AG04450 (cell line): ENCODE data around the gene ZC3H12D. TPM values are rescaled to one million over a fixed set of nuclear protein-coding genes. Genes with fewer than 3 reads are reported as not detected.

Experiments
- CTCF ChIA-PET: fragments of 300-600, 350-600 bp; formaldehyde crosslinking; extraction: SDS; loops from one replicate; lab custom pipeline; 2022; ENCODE audit warnings: antibody characterized with exemption, inconsistent platforms; lab: Charles Lee
- POLR2A ChIA-PET: fragments of 350-600 bp; formaldehyde crosslinking; extraction: SDS; loops from one replicate; lab custom pipeline; 2021; ENCODE audit warnings: antibody characterized with exemption, inconsistent platforms; lab: Yijun Ruan, JAX
- DNase-seq: peaks from one replicate; pipeline ENCODE4 v3.0.0-alpha.2; 2011; ENCODE audit warnings: low read depth, low spot score
- H3K27ac ChIP-seq: one replicate; pipeline ENCODE4 v1.5.1; 2012; ENCODE audit warnings: low read depth, low read length, control low read depth
- H3K27me3 ChIP-seq: one replicate; pipeline ENCODE4 v1.6.0; 2012; ENCODE audit warnings: low read length; ENCODE audit not compliant: control insufficient read depth, insufficient read depth
- H3K4me3 ChIP-seq: 2 replicates; pipeline ENCODE4 v1.5.1; 2011; ENCODE audit warnings: mild to moderate bottlenecking, low read depth, low read length, control low read depth
- H3K9me3 ChIP-seq: 2 replicates; pipeline ENCODE4 v1.5.1; 2012; ENCODE audit warnings: low read length; ENCODE audit not compliant: control insufficient read depth, insufficient read depth
- polyA plus RNA-seq: library from polyadenylated mRNA; depleted of rRNA; stranded (reverse); fragments of >200 nt; gene quantifications from 2 replicates; pipeline ENCODE4 v1.2.3, GENCODE V29; 2011
- TF ChIP-seq, protein P1 (sequence below): IDR thresholded peaks from 2 replicates; pipeline ENCODE4 v1.5.1; 2011; ENCODE audit warnings: low read depth, low read length, control low read depth, inconsistent platforms

ZC3H12D gene
- polyA plus RNA-seq, 1 experiment, result 0.01 TPM

DNA sequence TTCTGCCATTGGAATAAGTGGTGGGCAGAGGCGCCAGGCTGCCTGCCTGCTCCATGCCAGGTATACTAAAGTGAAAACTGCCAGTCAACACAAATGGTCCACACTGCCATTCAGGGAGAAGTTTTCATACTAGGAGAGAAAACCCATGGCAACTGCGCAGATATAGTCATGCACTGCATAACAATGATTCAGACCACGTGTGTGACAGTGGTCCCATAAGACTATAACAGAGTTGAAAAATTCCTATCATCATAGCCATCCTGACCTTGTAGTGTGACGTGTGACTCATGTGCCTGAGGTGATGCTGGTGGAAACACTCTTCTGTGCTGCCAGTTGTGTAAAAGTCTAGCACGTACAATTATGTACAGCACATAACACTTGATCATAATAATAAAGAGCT, 25.1 kb downstream of the ZC3H12D start:
- ChIA-PET POLR2A (no interaction called here), CTCF (interaction anchor here (0.6 kb wide), 1 partner anchor 74 kb away, joined by 4 read pairs; no protein-coding TSS in a partner anchor)
- H3K27me3 ChIP-seq, result no peaks in the 10 kb centered on the region
- H3K9me3 ChIP-seq, result no peaks in the 10 kb centered on the region; the same call in 1 of the 2 replicates
- no peak overlapping the region for H3K4me3 ChIP-seq
- TF ChIP-seq, protein P1, sequence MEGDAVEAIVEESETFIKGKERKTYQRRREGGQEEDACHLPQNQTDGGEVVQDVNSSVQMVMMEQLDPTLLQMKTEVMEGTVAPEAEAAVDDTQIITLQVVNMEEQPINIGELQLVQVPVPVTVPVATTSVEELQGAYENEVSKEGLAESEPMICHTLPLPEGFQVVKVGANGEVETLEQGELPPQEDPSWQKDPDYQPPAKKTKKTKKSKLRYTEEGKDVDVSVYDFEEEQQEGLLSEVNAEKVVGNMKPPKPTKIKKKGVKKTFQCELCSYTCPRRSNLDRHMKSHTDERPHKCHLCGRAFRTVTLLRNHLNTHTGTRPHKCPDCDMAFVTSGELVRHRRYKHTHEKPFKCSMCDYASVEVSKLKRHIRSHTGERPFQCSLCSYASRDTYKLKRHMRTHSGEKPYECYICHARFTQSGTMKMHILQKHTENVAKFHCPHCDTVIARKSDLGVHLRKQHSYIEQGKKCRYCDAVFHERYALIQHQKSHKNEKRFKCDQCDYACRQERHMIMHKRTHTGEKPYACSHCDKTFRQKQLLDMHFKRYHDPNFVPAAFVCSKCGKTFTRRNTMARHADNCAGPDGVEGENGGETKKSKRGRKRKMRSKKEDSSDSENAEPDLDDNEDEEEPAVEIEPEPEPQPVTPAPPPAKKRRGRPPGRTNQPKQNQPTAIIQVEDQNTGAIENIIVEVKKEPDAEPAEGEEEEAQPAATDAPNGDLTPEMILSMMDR, result no peak
- H3K27ac ChIP-seq, result no peak overlapping the region
- no peak for DNase-seq

DNA sequence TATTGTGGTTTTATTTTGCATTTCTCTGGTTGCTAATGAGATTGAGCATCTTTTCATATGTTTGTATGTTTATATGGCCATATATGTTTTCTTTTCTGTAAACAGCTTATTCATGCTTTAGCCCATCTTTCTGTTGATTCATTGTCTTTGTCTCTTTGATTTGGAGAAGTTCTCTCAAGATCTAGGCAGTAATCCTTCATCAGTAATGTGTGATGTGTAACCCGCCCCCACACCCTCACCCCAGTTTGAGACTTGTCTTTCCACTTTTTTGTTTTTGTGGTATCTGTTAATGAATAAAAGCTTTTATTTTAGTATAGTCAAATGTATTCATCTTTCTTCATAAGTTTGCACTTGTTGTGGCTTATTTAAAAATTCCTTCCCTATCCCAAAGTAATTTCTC, 26.0 kb downstream of the ZC3H12D start:
- ChIA-PET CTCF (interaction anchor here (0.6 to 1.1 kb wide), 2 partner anchors 8 to 58 kb away, joined by 3 read pairs; no protein-coding TSS in a partner anchor), POLR2A (no interaction called here)
- DNase-seq, result no peak
- Histone ChIP-seq H3K27ac (no peak overlapping the region), H3K27me3 (no peaks in the 10 kb centered on the region), H3K4me3 (no peak overlapping the region), H3K9me3 (no peaks in the 10 kb centered on the region; the same call in 1 of the 2 replicates)
- TF ChIP-seq, protein P1, result no peak

DNA sequence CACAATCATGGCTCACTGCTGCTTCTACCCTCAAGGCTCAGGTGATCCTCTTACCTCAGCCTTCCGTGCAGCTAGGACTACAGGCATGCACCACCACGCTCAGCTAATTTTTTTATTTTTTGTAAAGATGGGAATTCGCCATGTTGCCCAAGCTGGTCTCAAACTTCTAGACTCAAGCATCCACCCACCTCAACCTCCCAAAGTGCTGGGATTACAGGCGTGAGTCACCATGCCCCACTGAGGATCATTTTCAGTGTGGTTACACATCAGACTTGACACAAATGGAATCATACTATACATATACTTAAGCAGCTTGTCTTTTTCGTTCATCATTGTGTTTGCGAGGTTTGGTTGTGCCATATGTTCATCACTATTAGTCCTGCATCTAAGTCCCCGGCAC, 26.6 kb downstream of the ZC3H12D start:
- Histone ChIP-seq H3K27me3 (no peaks in the 10 kb centered on the region), H3K27ac (no peak overlapping the region), H3K9me3 (no peaks in the 10 kb centered on the region; the same call in 1 of the 2 replicates), H3K4me3 (no peak overlapping the region)
- ChIA-PET CTCF (interaction anchor here (1.1 kb wide), 2 partner anchors 26 to 59 kb away, joined by 3 to 5 read pairs; no protein-coding TSS in a partner anchor), POLR2A (no interaction called here)
- TF ChIP-seq, protein P1, result no peak
- no peak for DNase-seq

DNA sequence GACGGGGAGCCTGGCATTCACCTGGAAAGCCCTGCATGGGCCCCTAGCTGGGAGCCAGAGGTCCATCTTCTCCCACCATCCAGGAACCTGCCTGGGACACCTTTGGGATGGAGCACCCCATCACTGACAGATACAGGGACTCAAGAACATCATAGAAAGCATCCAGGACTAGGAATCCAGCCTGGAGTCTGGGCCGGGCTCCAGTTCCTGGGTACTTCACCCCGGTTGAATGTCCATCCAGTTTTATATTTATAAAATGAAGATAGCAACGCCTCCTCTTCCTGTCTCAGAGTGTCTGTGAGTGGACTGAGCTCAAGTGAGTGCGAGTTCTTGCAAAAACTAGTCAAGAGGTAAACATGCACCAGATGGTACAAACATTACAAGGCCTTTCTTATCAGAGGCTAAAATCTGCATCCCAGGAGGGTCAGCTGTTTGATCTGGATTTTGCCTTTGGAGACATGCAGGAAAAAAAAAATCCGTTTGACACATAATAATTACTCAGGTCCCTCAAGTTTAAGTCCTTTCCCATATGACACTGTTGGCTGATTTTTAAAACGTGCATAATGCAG, 27.4 kb downstream of the ZC3H12D start:
- H3K4me3 ChIP-seq, result no peak overlapping the region
- ChIA-PET POLR2A (no interaction called here), CTCF (interaction anchor here (1.1 kb wide), 1 partner anchor 25 kb away, joined by 5 read pairs; no protein-coding TSS in a partner anchor)
- H3K9me3 ChIP-seq, result no peaks in the 10 kb centered on the region; the same call in 1 of the 2 replicates
- TF ChIP-seq, protein P1, result no peak
- no peaks in the 10 kb centered on the region for H3K27me3 ChIP-seq
- H3K27ac ChIP-seq, result no peak overlapping the region
- no peak for DNase-seq

DNA sequence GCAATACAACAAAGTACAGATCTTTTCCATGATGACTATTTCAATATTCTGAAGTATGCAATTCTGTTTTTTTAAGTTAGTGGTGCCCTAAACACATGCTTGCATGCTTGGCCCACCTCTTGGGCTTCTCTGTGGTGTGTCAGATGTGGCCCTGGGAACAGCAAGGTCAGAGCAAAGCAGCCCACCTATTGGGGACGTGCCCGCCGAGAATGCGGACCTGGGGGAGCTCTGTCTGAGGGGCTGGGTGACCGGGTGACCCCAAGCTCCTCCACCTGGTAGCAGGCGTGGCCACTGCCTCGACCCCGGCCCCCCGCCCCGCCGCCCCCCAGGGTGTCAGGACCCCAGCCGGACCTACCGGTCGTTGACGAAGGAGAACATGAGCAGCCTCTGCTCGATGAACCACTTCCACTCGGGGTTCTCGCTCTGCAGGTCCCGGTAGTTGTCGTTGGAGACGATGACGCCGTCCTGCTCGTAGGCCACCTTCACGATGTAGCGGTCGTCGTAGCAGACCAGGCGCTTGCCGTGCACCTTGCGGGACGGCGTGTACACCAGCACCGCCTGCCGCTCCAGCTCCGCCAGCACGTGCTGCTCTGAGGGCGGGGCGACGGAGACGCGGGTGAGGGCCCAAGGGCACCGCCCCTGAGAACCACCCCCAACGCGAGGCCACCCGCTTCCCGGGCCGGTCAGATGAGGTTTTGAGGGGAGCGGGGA, 28.3 kb downstream of the ZC3H12D start:
- ChIA-PET CTCF (no interaction called here), POLR2A (no interaction called here)
- H3K27me3 ChIP-seq, result no peaks in the 10 kb centered on the region
- DNase-seq, result no peak
- H3K27ac ChIP-seq, result no peak overlapping the region
- H3K4me3 ChIP-seq, result no peak overlapping the region
- no peaks in the 10 kb centered on the region; the same call in 1 of the 2 replicates for H3K9me3 ChIP-seq
- TF ChIP-seq, protein P1, result no peak
